ENCODE data around the gene KLF6.

DNA sequence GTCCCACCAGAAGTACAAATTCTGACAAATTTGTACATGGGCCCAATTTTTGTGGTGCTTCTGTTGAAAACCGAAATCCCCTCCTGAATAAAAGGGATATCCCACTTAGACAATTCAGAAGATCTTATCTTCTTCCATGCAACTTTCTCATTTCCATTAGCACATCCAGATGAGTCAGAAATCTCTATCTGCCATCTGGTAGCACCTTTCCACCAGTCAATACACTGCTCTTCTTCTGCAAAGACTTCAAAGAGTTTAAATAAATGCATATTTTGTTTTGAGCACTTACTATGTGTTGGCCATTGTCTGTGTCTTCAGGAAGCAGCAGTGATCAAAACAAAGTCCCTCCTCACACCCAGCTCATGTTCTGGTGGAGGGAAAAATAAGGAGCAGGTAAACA is 12.7 kb upstream of the KLF6 start:
- TF ChIP-seq CTCF (conservative IDR thresholded peaks at IDR 0.05; ENCODE audit: low read depth, low read length) (no peak), EZH2 (IDR thresholded peaks at IDR 0.05; ENCODE audit: low read length, unreplicated experiment) (no peak), EZH2phosphoT487 (IDR thresholded peaks at IDR 0.05; ENCODE audit: borderline replicate concordance, low read length) (no peak)

Data from PC-3 (cell line).